Activated T-cell treated with anti-CD3 and anti-CD28 coated beads, Interleukin-2, amount 50 U/mL, for 4 hours (primary cell): ENCODE data around the gene OSBPL8. TPM values are rescaled to one million over a fixed set of nuclear protein-coding genes. Genes with fewer than 3 reads are reported as not detected.
"Not testable (repeated sequence)": the region's sequence is repeated elsewhere in the genome, so short reads cannot be mapped to it uniquely, and the experiment has no call there.

Experiments used
- ATAC-seq, 2 donors: fragments of 200-7000 bp; cut with Tn5 transposase; one replicate each; pipeline ENCODE4 v1.10.0; 2021
- DNase-seq: peaks from one replicate; pipeline ENCODE4 v3.0.0-alpha.2; 2020
- H3K27me3 Mint-ChIP-seq: one replicate; pipeline ENCODE4 v1.8.0; 2021; ENCODE audit warnings: low read depth, mixed read lengths
- H3K36me3 Mint-ChIP-seq: one replicate; pipeline ENCODE4 v1.8.0; 2022; ENCODE audit warnings: mixed read lengths; ENCODE audit not compliant: insufficient read depth
- H3K4me1 Mint-ChIP-seq: one replicate; pipeline ENCODE4 v1.8.0; 2021; ENCODE audit warnings: low read depth, mixed read lengths
- H3K4me3 Mint-ChIP-seq: one replicate; pipeline ENCODE4 v1.8.0; 2021; ENCODE audit warnings: mild to moderate bottlenecking, moderate library complexity, mixed read lengths
- H3K9me3 Mint-ChIP-seq: one replicate; pipeline ENCODE4 v1.8.0; 2021; ENCODE audit warnings: mixed read lengths
- total RNA-seq, 3 donors: library from RNA; stranded (reverse); gene quantifications; one replicate each; pipeline ENCODE4 v1.2.1, GENCODE V29; 2021

The OSBPL8 gene
- total RNA-seq, 3 donors from 2014 or later = 81.3 to 91.9 (median 87.3) TPM

GRCh38 chr12:76376876-76377275, 182.7 kb downstream of the OSBPL8 start:
- H3K36me3 Mint-ChIP-seq = peaks cover 36% of the 10 kb centered on the region
- not testable (repeated sequence) for H3K4me1 Mint-ChIP-seq, DNase-seq, H3K27me3 Mint-ChIP-seq, H3K9me3 Mint-ChIP-seq, ATAC-seq, H3K4me3 Mint-ChIP-seq

GRCh38 chr12:76375939-76376338, 183.6 kb downstream of the OSBPL8 start:
- Mint-ChIP-seq H3K36me3 (peaks cover 38% of the 10 kb centered on the region), H3K9me3 (no peaks in the 10 kb centered on the region), H3K27me3 (no peaks in the 10 kb centered on the region), H3K4me3 (no peak overlapping the region), H3K4me1 (no peaks in the 10 kb centered on the region)
- DNase-seq (no peak), ATAC-seq (no peak)

GRCh38 chr12:76375470-76375869, 184.1 kb downstream of the OSBPL8 start:
- Mint-ChIP-seq H3K36me3 (peaks cover 42% of the 10 kb centered on the region), H3K4me3 (no peak overlapping the region), H3K27me3 (no peaks in the 10 kb centered on the region), H3K9me3 (no peaks in the 10 kb centered on the region), H3K4me1 (no peaks in the 10 kb centered on the region)
- ATAC-seq (no peak), DNase-seq (no peak)

GRCh38 chr12:76374386-76375020, 185.1 kb downstream of the OSBPL8 start:
- ATAC-seq (no peak), DNase-seq (no peak)
- Mint-ChIP-seq H3K4me3 (no peak overlapping the region), H3K9me3 (no peaks in the 10 kb centered on the region), H3K36me3 (peaks cover 50% of the 10 kb centered on the region), H3K27me3 (no peaks in the 10 kb centered on the region), H3K4me1 (no peaks in the 10 kb centered on the region)

GRCh38 chr12:76368230-76368629, 191.3 kb downstream of the OSBPL8 start:
- no peak for ATAC-seq
- H3K4me3 Mint-ChIP-seq = no peak overlapping the region

GRCh38 chr12:76366163-76366562, 193.4 kb downstream of the OSBPL8 start:
- Mint-ChIP-seq H3K27me3 (no peaks in the 10 kb centered on the region), H3K9me3 (peaks cover 7% of the 10 kb centered on the region), H3K4me1 (no peaks in the 10 kb centered on the region), H3K36me3 (peaks cover 78% of the 10 kb centered on the region), H3K4me3 (no peak overlapping the region)
- ATAC-seq (no peak), DNase-seq (no peak)

More at GRCh38 chr12:76368230-76368629, 191.3 kb downstream of the OSBPL8 start:
- DNase-seq = no peak
- H3K4me1 Mint-ChIP-seq = no peaks in the 10 kb centered on the region
- H3K27me3 Mint-ChIP-seq = no peaks in the 10 kb centered on the region
- peaks cover 7% of the 10 kb centered on the region for H3K9me3 Mint-ChIP-seq
- peaks cover 73% of the 10 kb centered on the region for H3K36me3 Mint-ChIP-seq

- H3K9me3 Mint-ChIP-seq, DNase-seq, H3K4me1 Mint-ChIP-seq, H3K4me3 Mint-ChIP-seq, H3K27me3 Mint-ChIP-seq, ATAC-seq: not testable (repeated sequence)
- H3K36me3 Mint-ChIP-seq = peaks cover 68% of the 10 kb centered on the region
Observed at GRCh38 chr12:76364131-76364530, 195.4 kb downstream of the OSBPL8 start.

- peaks cover 55% of the 10 kb centered on the region for H3K36me3 Mint-ChIP-seq
- H3K4me1 Mint-ChIP-seq = no peaks in the 10 kb centered on the region
- no peak overlapping the region for H3K4me3 Mint-ChIP-seq
- ATAC-seq (no peak), DNase-seq (no peak)
- H3K27me3 Mint-ChIP-seq = no peaks in the 10 kb centered on the region
- peaks cover 2% of the 10 kb centered on the region for H3K9me3 Mint-ChIP-seq
Observed at GRCh38 chr12:76360316-76360715, 199.3 kb downstream of the OSBPL8 start.

- no peak for DNase-seq
- Mint-ChIP-seq H3K4me1 (no peaks in the 10 kb centered on the region), H3K27me3 (no peaks in the 10 kb centered on the region), H3K36me3 (peaks cover 30% of the 10 kb centered on the region), H3K9me3 (no peaks in the 10 kb centered on the region), H3K4me3 (no peak overlapping the region)
- ATAC-seq = no peak
Observed at GRCh38 chr12:76356071-76356470, 203.5 kb downstream of the OSBPL8 start.

GRCh38 chr12:76348079-76348901, 211.3 kb downstream of the OSBPL8 start, which contains the start of gene BBS10:
Gene BBS10, minus strand, starts transcription at chr12:76348415. Its CDS starts 57 bp downstream, at chr12:76348358.
- H3K36me3 Mint-ChIP-seq = peaks cover 1% of the 10 kb centered on the region
- no peaks in the 10 kb centered on the region for H3K9me3 Mint-ChIP-seq
- ATAC-seq = peak; percentile 96 to 97
- peak; percentile 73 for DNase-seq
- H3K4me1 Mint-ChIP-seq = peaks cover 26% of the 10 kb centered on the region
- peak within 1 kb of the TSS; percentile 94 for H3K4me3 Mint-ChIP-seq
- H3K27me3 Mint-ChIP-seq = no peaks in the 10 kb centered on the region

GRCh38 chr12:76346798-76347420, 212.7 kb downstream of the OSBPL8 start:
- peaks cover 27% of the 10 kb centered on the region for H3K4me1 Mint-ChIP-seq
- no peaks in the 10 kb centered on the region for H3K9me3 Mint-ChIP-seq
- H3K4me3 Mint-ChIP-seq = peak overlapping the region; percentile 94
- H3K27me3 Mint-ChIP-seq = no peaks in the 10 kb centered on the region
- DNase-seq (no peak), ATAC-seq (peak; percentile 36)
- peaks cover 1% of the 10 kb centered on the region for H3K36me3 Mint-ChIP-seq

GRCh38 chr12:76346236-76346635, 213.3 kb downstream of the OSBPL8 start:
- no peak overlapping the region for H3K4me3 Mint-ChIP-seq

GRCh38 chr12:76345569-76345968, 214.0 kb downstream of the OSBPL8 start:
- H3K36me3 Mint-ChIP-seq = no peaks in the 10 kb centered on the region
- no peaks in the 10 kb centered on the region for H3K9me3 Mint-ChIP-seq
- H3K27me3 Mint-ChIP-seq = no peaks in the 10 kb centered on the region
- no peak overlapping the region for H3K4me3 Mint-ChIP-seq
- DNase-seq = no peak
- peaks cover 29% of the 10 kb centered on the region for H3K4me1 Mint-ChIP-seq
- no peak for ATAC-seq

More at GRCh38 chr12:76346236-76346635, 213.3 kb downstream of the OSBPL8 start:
- Mint-ChIP-seq H3K27me3 (no peaks in the 10 kb centered on the region), H3K4me1 (peaks cover 29% of the 10 kb centered on the region), H3K9me3 (no peaks in the 10 kb centered on the region), H3K36me3 (peaks cover under 1% of the 10 kb centered on the region)
- DNase-seq = no peak
- no peak for ATAC-seq

- Mint-ChIP-seq H3K36me3 (no peaks in the 10 kb centered on the region), H3K9me3 (no peaks in the 10 kb centered on the region), H3K4me1 (peaks cover 8% of the 10 kb centered on the region), H3K4me3 (no peak overlapping the region), H3K27me3 (no peaks in the 10 kb centered on the region)
- DNase-seq (no peak), ATAC-seq (peak in 1 of 2 donors; percentile 46)
Observed at GRCh38 chr12:76341436-76342030, 218.0 kb downstream of the OSBPL8 start.
